ENCODE data around the gene NEURL1. TPM values are rescaled to one million over a fixed set of nuclear protein-coding genes. Genes with fewer than 3 reads are reported as not detected.

The NEURL1 gene
- polyA plus RNA-seq, 10 donors = 8.8 to 32.7 (median 24.5) TPM

GRCh38 chr10:103583871-103584215, 90.3 kb downstream of the NEURL1 start:
- DNase-seq = no peak

GRCh38 chr10:103584216-103585010, 90.9 kb downstream of the NEURL1 start:
- peak; percentile 60 to 93 (median 84) for DNase-seq

GRCh38 chr10:103585011-103585405, 91.5 kb downstream of the NEURL1 start:
- no peak for DNase-seq

- no peak for DNase-seq
These were observed 93.6 kb downstream of the NEURL1 start for GRCh38 chr10:103587073-103587472.

- no peak for DNase-seq
These were observed 95.6 kb downstream of the NEURL1 start for GRCh38 chr10:103589074-103589630.

GRCh38 chr10:103590060-103590459, 96.6 kb downstream of the NEURL1 start:
- no peak for DNase-seq

- DNase-seq = no peak
These were observed 97.3 kb downstream of the NEURL1 start for GRCh38 chr10:103590744-103591291.

- peak in 1 of 3 donors; percentile 47 for DNase-seq
These were observed 98.9 kb downstream of the NEURL1 start for GRCh38 chr10:103592186-103593021.

GRCh38 chr10:103593022-103593570, 99.6 kb downstream of the NEURL1 start:
- DNase-seq = no peak

- DNase-seq = no peak
These were observed 102.6 kb downstream of the NEURL1 start for GRCh38 chr10:103595933-103596726.

- no peak for DNase-seq
These were observed 103.5 kb downstream of the NEURL1 start for GRCh38 chr10:103597003-103597402.

GRCh38 chr10:103598654-103599115, 105.2 kb downstream of the NEURL1 start:
- peak; percentile 69 to 88 (median 77) for DNase-seq

GRCh38 chr10:103599211-103599610, 105.7 kb downstream of the NEURL1 start:
- DNase-seq = no peak

- no peak for DNase-seq
These were observed 106.4 kb downstream of the NEURL1 start for GRCh38 chr10:103599907-103600306.

GRCh38 chr10:103600325-103600724, 106.8 kb downstream of the NEURL1 start:
- no peak for DNase-seq

- no peak for DNase-seq
These were observed 107.6 kb downstream of the NEURL1 start for GRCh38 chr10:103600956-103601569.

- DNase-seq = no peak
These were observed 108.7 kb downstream of the NEURL1 start for GRCh38 chr10:103602028-103602851.

- DNase-seq = no peak
These were observed 109.3 kb downstream of the NEURL1 start for GRCh38 chr10:103602852-103603155.

GRCh38 chr10:103603382-103603781, 109.9 kb downstream of the NEURL1 start:
- no peak for DNase-seq
